ENCODE data around the gene ORMDL2. TPM values are rescaled to one million over a fixed set of nuclear protein-coding genes. Genes with fewer than 3 reads are reported as not detected.

ORMDL2 gene
- polyA plus RNA-seq, 1 donor from 2014 or later: 11.5 TPM

DNA sequence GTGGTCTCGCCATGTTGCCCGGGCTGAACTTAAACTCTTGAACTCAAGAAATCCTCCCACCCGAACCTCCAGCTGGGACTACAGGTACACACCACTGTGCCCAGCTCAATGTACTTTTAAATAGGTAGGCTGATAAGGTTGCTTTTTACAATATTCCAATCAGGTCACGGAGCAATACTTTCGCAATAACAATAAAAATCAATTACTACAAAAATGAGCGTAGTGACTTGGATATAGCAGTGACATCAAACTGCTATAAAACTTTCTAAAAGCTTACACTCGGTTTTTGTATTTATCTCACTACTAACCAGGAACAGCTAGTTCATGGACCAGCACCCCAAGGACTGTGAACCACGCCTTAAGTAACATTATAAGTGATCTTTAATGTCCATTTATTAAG, 10.9 kb upstream of the ORMDL2 start:
- H3K9me3 ChIP-seq (ENCODE audit: low read length): no peaks in the 10 kb centered on the region
- no peak for TF ChIP-seq EZH2 (IDR thresholded peaks at IDR 0.05; ENCODE audit: borderline replicate concordance, insufficient read depth, low read length, poor library complexity, severe bottlenecking)
- TF ChIP-seq REST (IDR thresholded peaks at IDR 0.05; ENCODE audit: borderline replicate concordance): no peak
- TF ChIP-seq, protein P1, sequence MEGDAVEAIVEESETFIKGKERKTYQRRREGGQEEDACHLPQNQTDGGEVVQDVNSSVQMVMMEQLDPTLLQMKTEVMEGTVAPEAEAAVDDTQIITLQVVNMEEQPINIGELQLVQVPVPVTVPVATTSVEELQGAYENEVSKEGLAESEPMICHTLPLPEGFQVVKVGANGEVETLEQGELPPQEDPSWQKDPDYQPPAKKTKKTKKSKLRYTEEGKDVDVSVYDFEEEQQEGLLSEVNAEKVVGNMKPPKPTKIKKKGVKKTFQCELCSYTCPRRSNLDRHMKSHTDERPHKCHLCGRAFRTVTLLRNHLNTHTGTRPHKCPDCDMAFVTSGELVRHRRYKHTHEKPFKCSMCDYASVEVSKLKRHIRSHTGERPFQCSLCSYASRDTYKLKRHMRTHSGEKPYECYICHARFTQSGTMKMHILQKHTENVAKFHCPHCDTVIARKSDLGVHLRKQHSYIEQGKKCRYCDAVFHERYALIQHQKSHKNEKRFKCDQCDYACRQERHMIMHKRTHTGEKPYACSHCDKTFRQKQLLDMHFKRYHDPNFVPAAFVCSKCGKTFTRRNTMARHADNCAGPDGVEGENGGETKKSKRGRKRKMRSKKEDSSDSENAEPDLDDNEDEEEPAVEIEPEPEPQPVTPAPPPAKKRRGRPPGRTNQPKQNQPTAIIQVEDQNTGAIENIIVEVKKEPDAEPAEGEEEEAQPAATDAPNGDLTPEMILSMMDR (IDR thresholded peaks at IDR 0.05; ENCODE audit: poor library complexity, severe bottlenecking): no peak
- H3K9ac ChIP-seq (ENCODE audit: low read length): no peak overlapping the region
- H2AFZ ChIP-seq (ENCODE audit: low read depth, low read length): no peak overlapping the region
- H3K27ac ChIP-seq (ENCODE audit: low read length): no peak overlapping the region
- no peaks in the 10 kb centered on the region for H3K27me3 ChIP-seq (ENCODE audit: insufficient read depth, low read depth, low read length)
- no peaks in the 10 kb centered on the region for H3K36me3 ChIP-seq (ENCODE audit: insufficient read depth, low read length)
- no peak overlapping the region for H3K4me3 ChIP-seq (ENCODE audit: low read length)
- H3K9me2 ChIP-seq (ENCODE audit: insufficient read depth, low read length): no peaks in the 10 kb centered on the region
- no peaks in the 10 kb centered on the region for H3F3A ChIP-seq (ENCODE audit: insufficient read depth, low read length, poor library complexity, severe bottlenecking)
- H4K20me1 ChIP-seq (ENCODE audit: insufficient read depth): peaks cover 3% of the 10 kb centered on the region
- peaks cover 70% of the 10 kb centered on the region for H3K79me2 ChIP-seq (replicated peaks; ENCODE audit: insufficient read depth, low read length)
- no peak overlapping the region for H3K4me2 ChIP-seq (ENCODE audit: low read length)

GRCh38 chr12:55809274-55809673, 8.6 kb upstream of the ORMDL2 start:
- no peak overlapping the region for H3K9ac ChIP-seq (ENCODE audit: low read length)
- no peaks in the 10 kb centered on the region for H3K27me3 ChIP-seq (ENCODE audit: insufficient read depth, low read depth, low read length)
- no peak overlapping the region for H3K27ac ChIP-seq (ENCODE audit: low read length)
- H3F3A ChIP-seq (ENCODE audit: insufficient read depth, low read length, poor library complexity, severe bottlenecking): no peaks in the 10 kb centered on the region
- H3K4me3 ChIP-seq (ENCODE audit: low read length): no peak overlapping the region
- peaks cover 92% of the 10 kb centered on the region for H3K79me2 ChIP-seq (replicated peaks; ENCODE audit: insufficient read depth, low read length)
- no peak for TF ChIP-seq RAD21 (conservative IDR thresholded peaks at IDR 0.05)
- no peak for TF ChIP-seq TAF1 (IDR thresholded peaks at IDR 0.05; ENCODE audit: low read depth)
- no peak for TF ChIP-seq REST (IDR thresholded peaks at IDR 0.05; ENCODE audit: borderline replicate concordance)
- no peak for TF ChIP-seq EZH2 (IDR thresholded peaks at IDR 0.05; ENCODE audit: borderline replicate concordance, insufficient read depth, low read length, poor library complexity, severe bottlenecking)
- TF ChIP-seq, protein P1 (IDR thresholded peaks at IDR 0.05; ENCODE audit: poor library complexity, severe bottlenecking): no peak
- TF ChIP-seq POLR2AphosphoS5 (IDR thresholded peaks at IDR 0.05): no peak
- TF ChIP-seq SMC3 (conservative IDR thresholded peaks at IDR 0.05; ENCODE audit: poor library complexity): no peak
- TF ChIP-seq EP300 (conservative IDR thresholded peaks at IDR 0.05; ENCODE audit: poor library complexity, severe bottlenecking): no peak
- TF ChIP-seq MXI1 (conservative IDR thresholded peaks at IDR 0.05; ENCODE audit: poor library complexity, severe bottlenecking): no peak
- peaks cover 3% of the 10 kb centered on the region for H4K20me1 ChIP-seq (ENCODE audit: insufficient read depth)
- no peaks in the 10 kb centered on the region for H3K36me3 ChIP-seq (ENCODE audit: insufficient read depth, low read length)
- no peak overlapping the region for H2AFZ ChIP-seq (ENCODE audit: low read depth, low read length)
- no peaks in the 10 kb centered on the region for H3K9me2 ChIP-seq (ENCODE audit: insufficient read depth, low read length)
- no peak overlapping the region for H3K4me2 ChIP-seq (ENCODE audit: low read length)
- H3K9me3 ChIP-seq (ENCODE audit: low read length): no peaks in the 10 kb centered on the region
